ENCODE results near the gene PLK3.
A peak's percentile ranks its signal among the peaks of the same experiment; 100 is the strongest.
"Not testable (repeated sequence)": the region's sequence is repeated elsewhere in the genome, so short reads cannot be mapped to it uniquely, and the experiment has no call there.

PLK3 gene

GRCh38 chr1:44799770-44800584, at the start of gene PLK3:
TSS of gene PLK3 (plus strand) at chr1:44800377. CDS start at chr1:44800464, 87 bp downstream.
- peak within 1 kb of the TSS; percentile 74 to 92 (median 83) for H3K4me3 ChIP-seq (ENCODE audit: low read depth in 1 of 5, low read length in 5 of 5)
- H3K4me1 ChIP-seq (ENCODE audit: control insufficient read depth in 5 of 5, insufficient read depth in 5 of 5, low read length in 5 of 5): peaks cover 0 to 37% (median 30%) of the 10 kb centered on the region in 5 donors
- no peaks in the 10 kb centered on the region for H3K9me3 ChIP-seq (ENCODE audit: control insufficient read depth in 5 of 5, low read length in 5 of 5)
- peak within 1 kb of the TSS; percentile 48 to 89 (median 79) for H3K9ac ChIP-seq (ENCODE audit: low read length in 5 of 5)
- peaks cover 0 to 3% (median 0%) of the 10 kb centered on the region in 5 donors for H3K27me3 ChIP-seq (ENCODE audit: control insufficient read depth in 5 of 5, insufficient read depth in 4 of 5, low read length in 5 of 5)
- H3K27ac ChIP-seq (ENCODE audit: low read depth, low read length): peak within 1 kb of the TSS; percentile 79
- H3K36me3 ChIP-seq (ENCODE audit: control insufficient read depth in 5 of 5, insufficient read depth in 5 of 5, low read length in 5 of 5): peaks cover 0 to 29% (median 23%) of the 10 kb centered on the region in 5 donors

GRCh38 chr1:44757420-44757819, 42.8 kb upstream of the PLK3 start:
- no peaks in the 10 kb centered on the region for H3K36me3 ChIP-seq (ENCODE audit: control insufficient read depth in 5 of 5, insufficient read depth in 5 of 5, low read length in 5 of 5)

GRCh38 chr1:44759077-44759476, 41.1 kb upstream of the PLK3 start:
- Histone ChIP-seq H3K27ac (ENCODE audit: low read depth, low read length) (no peak overlapping the region), H3K36me3 (ENCODE audit: control insufficient read depth in 5 of 5, insufficient read depth in 5 of 5, low read length in 5 of 5) (no peaks in the 10 kb centered on the region), H3K9me3 (ENCODE audit: control insufficient read depth in 5 of 5, low read length in 5 of 5) (no peaks in the 10 kb centered on the region), H3K4me3 (ENCODE audit: low read depth in 1 of 5, low read length in 5 of 5) (no peak overlapping the region), H3K27me3 (ENCODE audit: control insufficient read depth in 5 of 5, insufficient read depth in 4 of 5, low read length in 5 of 5) (no peaks in the 10 kb centered on the region), H3K9ac (ENCODE audit: low read length in 5 of 5) (no peak overlapping the region), H3K4me1 (ENCODE audit: control insufficient read depth in 5 of 5, insufficient read depth in 5 of 5, low read length in 5 of 5) (no peaks in the 10 kb centered on the region)

More at GRCh38 chr1:44757420-44757819, 42.8 kb upstream of the PLK3 start:
- no peak overlapping the region for H3K27ac ChIP-seq (ENCODE audit: low read depth, low read length)
- H3K4me3 ChIP-seq (ENCODE audit: low read depth in 1 of 5, low read length in 5 of 5): no peak overlapping the region
- no peaks in the 10 kb centered on the region for H3K9me3 ChIP-seq (ENCODE audit: control insufficient read depth in 5 of 5, low read length in 5 of 5)
- H3K4me1 ChIP-seq (ENCODE audit: control insufficient read depth in 5 of 5, insufficient read depth in 5 of 5, low read length in 5 of 5): no peaks in the 10 kb centered on the region
- H3K27me3 ChIP-seq (ENCODE audit: control insufficient read depth in 5 of 5, insufficient read depth in 4 of 5, low read length in 5 of 5): no peaks in the 10 kb centered on the region
- H3K9ac ChIP-seq (ENCODE audit: low read length in 5 of 5): no peak overlapping the region

- no peak overlapping the region for H3K27ac ChIP-seq (ENCODE audit: low read depth, low read length)
- no peaks in the 10 kb centered on the region for H3K9me3 ChIP-seq (ENCODE audit: control insufficient read depth in 5 of 5, low read length in 5 of 5)
- no peak overlapping the region for H3K4me3 ChIP-seq (ENCODE audit: low read depth in 1 of 5, low read length in 5 of 5)
- no peaks in the 10 kb centered on the region for H3K4me1 ChIP-seq (ENCODE audit: control insufficient read depth in 5 of 5, insufficient read depth in 5 of 5, low read length in 5 of 5)
- no peaks in the 10 kb centered on the region for H3K27me3 ChIP-seq (ENCODE audit: control insufficient read depth in 5 of 5, insufficient read depth in 4 of 5, low read length in 5 of 5)
- H3K36me3 ChIP-seq (ENCODE audit: control insufficient read depth in 5 of 5, insufficient read depth in 5 of 5, low read length in 5 of 5): no peaks in the 10 kb centered on the region
- no peak overlapping the region for H3K9ac ChIP-seq (ENCODE audit: low read length in 5 of 5)
These were observed 39.3 kb upstream of the PLK3 start for GRCh38 chr1:44760876-44761275.

- H3K4me3 ChIP-seq (ENCODE audit: low read depth in 1 of 5, low read length in 5 of 5); H3K27me3 ChIP-seq (ENCODE audit: control insufficient read depth in 5 of 5, insufficient read depth in 4 of 5, low read length in 5 of 5); H3K9me3 ChIP-seq (ENCODE audit: control insufficient read depth in 5 of 5, low read length in 5 of 5); H3K4me1 ChIP-seq (ENCODE audit: control insufficient read depth in 5 of 5, insufficient read depth in 5 of 5, low read length in 5 of 5); H3K36me3 ChIP-seq (ENCODE audit: control insufficient read depth in 5 of 5, insufficient read depth in 5 of 5, low read length in 5 of 5); H3K27ac ChIP-seq (ENCODE audit: low read depth, low read length); H3K9ac ChIP-seq (ENCODE audit: low read length in 5 of 5): not testable (repeated sequence)
These were observed 33.8 kb upstream of the PLK3 start for GRCh38 chr1:44766421-44766820.

GRCh38 chr1:44775078-44775929, 24.9 kb upstream of the PLK3 start, which contains the start of gene RPS8:
TSS of gene RPS8 (plus strand) at chr1:44775540. CDS start at chr1:44775597, 57 bp downstream.
- H3K4me1 ChIP-seq (ENCODE audit: control insufficient read depth in 5 of 5, insufficient read depth in 5 of 5, low read length in 5 of 5): peaks cover 4 to 34% (median 30%) of the 10 kb centered on the region in 5 donors
- peak within 1 kb of the TSS; percentile 79 to 97 (median 87) for H3K4me3 ChIP-seq (ENCODE audit: low read depth in 1 of 5, low read length in 5 of 5)
- H3K27me3 ChIP-seq (ENCODE audit: control insufficient read depth in 5 of 5, insufficient read depth in 4 of 5, low read length in 5 of 5): no peaks in the 10 kb centered on the region
- peak within 1 kb of the TSS; percentile 86 to 97 (median 94) for H3K9ac ChIP-seq (ENCODE audit: low read length in 5 of 5)
- no peaks in the 10 kb centered on the region for H3K9me3 ChIP-seq (ENCODE audit: control insufficient read depth in 5 of 5, low read length in 5 of 5)
- peaks cover 0 to 38% (median 24%) of the 10 kb centered on the region in 5 donors for H3K36me3 ChIP-seq (ENCODE audit: control insufficient read depth in 5 of 5, insufficient read depth in 5 of 5, low read length in 5 of 5)
- peak within 1 kb of the TSS; percentile 91 for H3K27ac ChIP-seq (ENCODE audit: low read depth, low read length)

- Histone ChIP-seq H3K4me3 (ENCODE audit: low read depth in 1 of 5, low read length in 5 of 5) (peak overlapping the region; percentile 79 to 97 (median 86)), H3K27ac (ENCODE audit: low read depth, low read length) (peak overlapping the region; percentile 91), H3K9ac (ENCODE audit: low read length in 5 of 5) (peak overlapping the region; percentile 86 to 97 (median 94)), H3K27me3 (ENCODE audit: control insufficient read depth in 5 of 5, insufficient read depth in 4 of 5, low read length in 5 of 5) (no peaks in the 10 kb centered on the region), H3K4me1 (ENCODE audit: control insufficient read depth in 5 of 5, insufficient read depth in 5 of 5, low read length in 5 of 5) (peaks cover 4 to 34% (median 30%) of the 10 kb centered on the region in 5 donors), H3K9me3 (ENCODE audit: control insufficient read depth in 5 of 5, low read length in 5 of 5) (no peaks in the 10 kb centered on the region), H3K36me3 (ENCODE audit: control insufficient read depth in 5 of 5, insufficient read depth in 5 of 5, low read length in 5 of 5) (peaks cover 0 to 46% (median 29%) of the 10 kb centered on the region in 5 donors)
These were observed 24.0 kb upstream of the PLK3 start for GRCh38 chr1:44775930-44776729.

GRCh38 chr1:44776730-44777068, 23.5 kb upstream of the PLK3 start:
- H3K4me3 ChIP-seq (ENCODE audit: low read depth in 1 of 5, low read length in 5 of 5): peak overlapping the region; percentile 79 to 97 (median 86)
- H3K9me3 ChIP-seq (ENCODE audit: control insufficient read depth in 5 of 5, low read length in 5 of 5): no peaks in the 10 kb centered on the region
- peaks cover 0 to 51% (median 32%) of the 10 kb centered on the region in 5 donors for H3K36me3 ChIP-seq (ENCODE audit: control insufficient read depth in 5 of 5, insufficient read depth in 5 of 5, low read length in 5 of 5)
- H3K27ac ChIP-seq (ENCODE audit: low read depth, low read length): peak overlapping the region; percentile 91
- H3K9ac ChIP-seq (ENCODE audit: low read length in 5 of 5): peak overlapping the region; percentile 86 to 97 (median 94)
- no peaks in the 10 kb centered on the region for H3K27me3 ChIP-seq (ENCODE audit: control insufficient read depth in 5 of 5, insufficient read depth in 4 of 5, low read length in 5 of 5)
- H3K4me1 ChIP-seq (ENCODE audit: control insufficient read depth in 5 of 5, insufficient read depth in 5 of 5, low read length in 5 of 5): peaks cover 4 to 34% (median 30%) of the 10 kb centered on the region in 5 donors

- Histone ChIP-seq H3K27ac (ENCODE audit: low read depth, low read length) (no peak overlapping the region), H3K4me1 (ENCODE audit: control insufficient read depth in 5 of 5, insufficient read depth in 5 of 5, low read length in 5 of 5) (peaks cover 4 to 34% (median 30%) of the 10 kb centered on the region in 5 donors), H3K4me3 (ENCODE audit: low read depth in 1 of 5, low read length in 5 of 5) (no peak overlapping the region), H3K9ac (ENCODE audit: low read length in 5 of 5) (peak overlapping the region in 1 of 5 donors; percentile 52), H3K36me3 (ENCODE audit: control insufficient read depth in 5 of 5, insufficient read depth in 5 of 5, low read length in 5 of 5) (peaks cover 0 to 51% (median 32%) of the 10 kb centered on the region in 5 donors), H3K9me3 (ENCODE audit: control insufficient read depth in 5 of 5, low read length in 5 of 5) (no peaks in the 10 kb centered on the region), H3K27me3 (ENCODE audit: control insufficient read depth in 5 of 5, insufficient read depth in 4 of 5, low read length in 5 of 5) (no peaks in the 10 kb centered on the region)
These were observed 22.6 kb upstream of the PLK3 start for GRCh38 chr1:44777547-44777946.

Data from subcutaneous abdominal adipose tissue (tissue), 5 donors.